ENCODE measurements around the gene CUTC. TPM values are rescaled to one million over a fixed set of nuclear protein-coding genes. Genes with fewer than 3 reads are reported as not detected.

Gene CUTC
- total RNA-seq, 1 donor from 2014 or later: 10.3 TPM

GRCh38 chr10:99689461-99689860 is 42.6 kb upstream of the CUTC start:
- H3K4me3 Mint-ChIP-seq (ENCODE audit: unreplicated experiment): no peak overlapping the region
- H3K27ac Mint-ChIP-seq (ENCODE audit: unreplicated experiment): no peak overlapping the region
- peaks cover 4% of the 10 kb centered on the region for H3K4me1 Mint-ChIP-seq (ENCODE audit: low read depth, unreplicated experiment)
- DNase-seq (ENCODE audit: low read depth): peak; percentile 30
- Histone ChIP-seq H3K27me3 (ENCODE audit: insufficient read depth, low read length) (no peaks in the 10 kb centered on the region), H3K9ac (ENCODE audit: low read length) (no peak overlapping the region), H3K36me3 (ENCODE audit: insufficient read depth, low read length) (peaks cover 56% of the 10 kb centered on the region), H2AFZ (ENCODE audit: low read depth, low read length) (no peak overlapping the region), H4K20me1 (ENCODE audit: insufficient read depth, low read length) (peaks cover 3% of the 10 kb centered on the region), H3K27ac (ENCODE audit: low read depth, low read length) (no peak overlapping the region), H3K4me1 (ENCODE audit: insufficient read depth, low read length) (peaks cover 3% of the 10 kb centered on the region), H3K4me3 (ENCODE audit: insufficient read depth, low read depth, low read length) (no peak overlapping the region), H3K9me3 (ENCODE audit: insufficient read depth, low read depth, low read length) (no peaks in the 10 kb centered on the region), H3K79me2 (ENCODE audit: insufficient read depth, low read length) (no peaks in the 10 kb centered on the region), H3K4me2 (ENCODE audit: low read length) (no peak overlapping the region)
- no peak for FAIRE-seq
- no peaks in the 10 kb centered on the region for H3K27me3 Mint-ChIP-seq (ENCODE audit: low read depth, unreplicated experiment)
- H3K36me3 Mint-ChIP-seq (ENCODE audit: low read depth, unreplicated experiment): peaks cover 8% of the 10 kb centered on the region
- no peak for TF ChIP-seq CTCF (IDR thresholded peaks at IDR 0.05; ENCODE audit: insufficient read depth, low read depth, low read length)
- no peak for TF ChIP-seq EZH2 (IDR thresholded peaks at IDR 0.05; ENCODE audit: insufficient read depth, low read length)
- no peaks in the 10 kb centered on the region for H3K9me3 Mint-ChIP-seq (ENCODE audit: unreplicated experiment)

- no peaks in the 10 kb centered on the region for H3K27me3 Mint-ChIP-seq (ENCODE audit: low read depth, unreplicated experiment)
- peaks cover 11% of the 10 kb centered on the region for H3K4me1 Mint-ChIP-seq (ENCODE audit: low read depth, unreplicated experiment)
- H3K79me2 ChIP-seq (ENCODE audit: insufficient read depth, low read length): no peaks in the 10 kb centered on the region
- H3K4me3 ChIP-seq (ENCODE audit: insufficient read depth, low read depth, low read length): no peak overlapping the region
- FAIRE-seq (peak; percentile 84), DNase-seq (ENCODE audit: low read depth) (peak; percentile 93)
- no peaks in the 10 kb centered on the region for H3K9me3 Mint-ChIP-seq (ENCODE audit: unreplicated experiment)
- H3K4me1 ChIP-seq (ENCODE audit: insufficient read depth, low read length): peaks cover 8% of the 10 kb centered on the region
- no peaks in the 10 kb centered on the region for H4K20me1 ChIP-seq (ENCODE audit: insufficient read depth, low read length)
- no peak overlapping the region for H3K4me3 Mint-ChIP-seq (ENCODE audit: unreplicated experiment)
- H3K4me2 ChIP-seq (ENCODE audit: low read length): peak overlapping the region; percentile 57
- H3K27me3 ChIP-seq (ENCODE audit: insufficient read depth, low read length): no peaks in the 10 kb centered on the region
- TF ChIP-seq EZH2 (IDR thresholded peaks at IDR 0.05; ENCODE audit: insufficient read depth, low read length): no peak
- no peak for TF ChIP-seq CTCF (IDR thresholded peaks at IDR 0.05; ENCODE audit: insufficient read depth, low read depth, low read length)
- H2AFZ ChIP-seq (ENCODE audit: low read depth, low read length): no peak overlapping the region
- peak overlapping the region; percentile 80 for H3K27ac Mint-ChIP-seq (ENCODE audit: unreplicated experiment)
- H3K9ac ChIP-seq (ENCODE audit: low read length): peak overlapping the region; percentile 63
- H3K9me3 ChIP-seq (ENCODE audit: insufficient read depth, low read depth, low read length): no peaks in the 10 kb centered on the region
- H3K36me3 ChIP-seq (ENCODE audit: insufficient read depth, low read length): peaks cover 63% of the 10 kb centered on the region
- H3K27ac ChIP-seq (ENCODE audit: low read depth, low read length): peak overlapping the region; percentile 90
- H3K36me3 Mint-ChIP-seq (ENCODE audit: low read depth, unreplicated experiment): peaks cover 17% of the 10 kb centered on the region
These were observed 38.0 kb upstream of the CUTC start for GRCh38 chr10:99693933-99694583.

GRCh38 chr10:99695761-99696160 is 36.3 kb upstream of the CUTC start:
- H3K4me2 ChIP-seq (ENCODE audit: low read length): no peak overlapping the region
- Mint-ChIP-seq H3K4me1 (ENCODE audit: low read depth, unreplicated experiment) (peaks cover 11% of the 10 kb centered on the region), H3K36me3 (ENCODE audit: low read depth, unreplicated experiment) (peaks cover 22% of the 10 kb centered on the region), H3K4me3 (ENCODE audit: unreplicated experiment) (no peak overlapping the region), H3K27ac (ENCODE audit: unreplicated experiment) (peak overlapping the region; percentile 29), H3K27me3 (ENCODE audit: low read depth, unreplicated experiment) (no peaks in the 10 kb centered on the region), H3K9me3 (ENCODE audit: unreplicated experiment) (no peaks in the 10 kb centered on the region)
- H3K79me2 ChIP-seq (ENCODE audit: insufficient read depth, low read length): no peaks in the 10 kb centered on the region
- no peak overlapping the region for H3K9ac ChIP-seq (ENCODE audit: low read length)
- H2AFZ ChIP-seq (ENCODE audit: low read depth, low read length): no peak overlapping the region
- H3K27ac ChIP-seq (ENCODE audit: low read depth, low read length): peak overlapping the region; percentile 90
- H3K4me1 ChIP-seq (ENCODE audit: insufficient read depth, low read length): peaks cover 8% of the 10 kb centered on the region
- DNase-seq (ENCODE audit: low read depth) (peak; percentile 50), FAIRE-seq (no peak)
- no peaks in the 10 kb centered on the region for H3K27me3 ChIP-seq (ENCODE audit: insufficient read depth, low read length)
- H3K9me3 ChIP-seq (ENCODE audit: insufficient read depth, low read depth, low read length): no peaks in the 10 kb centered on the region
- TF ChIP-seq EZH2 (IDR thresholded peaks at IDR 0.05; ENCODE audit: insufficient read depth, low read length) (no peak), CTCF (IDR thresholded peaks at IDR 0.05; ENCODE audit: insufficient read depth, low read depth, low read length) (no peak)
- no peaks in the 10 kb centered on the region for H4K20me1 ChIP-seq (ENCODE audit: insufficient read depth, low read length)
- H3K36me3 ChIP-seq (ENCODE audit: insufficient read depth, low read length): peaks cover 72% of the 10 kb centered on the region
- no peak overlapping the region for H3K4me3 ChIP-seq (ENCODE audit: insufficient read depth, low read depth, low read length)

Measured in astrocyte (in vitro differentiated cells and primary cell).